H9 (cell line): ENCODE measurements around the gene PLAC9. TPM values are rescaled to one million over a fixed set of nuclear protein-coding genes. Genes with fewer than 3 reads are reported as not detected.

Experiments
- DNase-seq: peaks from one replicate; pipeline ENCODE4 v3.0.0-alpha.2; 2017
- H2AFZ ChIP-seq: one replicate; pipeline ENCODE4 v1.6.1; 2013; ENCODE audit warnings: mild to moderate bottlenecking, low read length, control low read depth, moderate library complexity
- H2AK5ac ChIP-seq: 2 replicates; pipeline ENCODE4 v1.6.1; 2013; ENCODE audit warnings: low read length, control low read depth, mixed read lengths; ENCODE audit not compliant: insufficient read length
- H2BK120ac ChIP-seq: one replicate; pipeline ENCODE4 v1.6.1; 2013; ENCODE audit warnings: low read depth, mild to moderate bottlenecking, low read length, control low read depth, inconsistent platforms; ENCODE audit not compliant: poor library complexity, severe bottlenecking
- H2BK12ac ChIP-seq: 2 replicates; pipeline ENCODE4 v1.6.1; 2013; ENCODE audit warnings: low read length, control low read depth, mixed read lengths, low read depth; ENCODE audit not compliant: insufficient read length
- H2BK15ac ChIP-seq: 2 replicates; pipeline ENCODE4 v1.6.1; 2013; ENCODE audit warnings: low read depth, low read length, control low read depth
- H2BK20ac ChIP-seq: one replicate; pipeline ENCODE4 v1.6.1; 2013; ENCODE audit warnings: low read depth, mild to moderate bottlenecking, low read length, control low read depth, inconsistent platforms; ENCODE audit not compliant: poor library complexity, severe bottlenecking
- H2BK5ac ChIP-seq: 2 replicates; pipeline ENCODE4 v1.6.1; 2013; ENCODE audit warnings: low read length, control low read depth, mixed read lengths; ENCODE audit not compliant: insufficient read length
- H3K14ac ChIP-seq: 2 replicates; pipeline ENCODE4 v1.6.1; 2013; ENCODE audit warnings: low read length, control low read depth; ENCODE audit not compliant: insufficient read depth
- H3K18ac ChIP-seq: 2 replicates; pipeline ENCODE4 v1.6.1; 2013; ENCODE audit warnings: low read depth, mild to moderate bottlenecking, mixed read lengths, low read length, control low read depth; ENCODE audit not compliant: insufficient read length
- H3K23ac ChIP-seq: 2 replicates; pipeline ENCODE4 v1.6.1; 2013; ENCODE audit warnings: low read length, control low read depth, mixed read lengths, low read depth; ENCODE audit not compliant: insufficient read length
- H3K23me2 ChIP-seq: 2 replicates; pipeline ENCODE4 v1.6.1; 2013; ENCODE audit warnings: low read depth, mild to moderate bottlenecking, mixed read lengths, low read length, control low read depth; ENCODE audit not compliant: insufficient read length, poor library complexity, severe bottlenecking
- H3K27ac ChIP-seq: 2 replicates; pipeline ENCODE4 v1.5.1; 2013; ENCODE audit warnings: low read length, control low read depth, mixed read lengths, low read depth; ENCODE audit not compliant: insufficient read length
- H3K27me3 ChIP-seq: 2 replicates; pipeline ENCODE4 v1.6.1; 2013; ENCODE audit warnings: low read length, control low read depth, inconsistent platforms; ENCODE audit not compliant: insufficient read depth
- H3K4ac ChIP-seq: 2 replicates; pipeline ENCODE4 v1.6.1; 2013; ENCODE audit warnings: low read depth, mild to moderate bottlenecking, control low read depth, inconsistent platforms, low read length, moderate library complexity
- H3K4me1 ChIP-seq: 2 replicates; pipeline ENCODE4 v1.6.1; 2013; ENCODE audit warnings: low read length, control low read depth, inconsistent platforms; ENCODE audit not compliant: insufficient read depth
- H3K4me2 ChIP-seq: 2 replicates; pipeline ENCODE4 v1.6.1; 2013; ENCODE audit warnings: low read length, control low read depth, mixed read lengths; ENCODE audit not compliant: insufficient read length, insufficient read depth
- H3K56ac ChIP-seq: 2 replicates; pipeline ENCODE4 v1.6.1; 2013; ENCODE audit warnings: low read depth, mild to moderate bottlenecking, mixed read lengths, low read length, control low read depth; ENCODE audit not compliant: insufficient read length
- H3K79me1 ChIP-seq: 2 replicates; pipeline ENCODE4 v1.6.1; 2013; ENCODE audit warnings: low read depth, mild to moderate bottlenecking, moderate library complexity, low read length, control low read depth, inconsistent platforms; ENCODE audit not compliant: insufficient read depth, poor library complexity, severe bottlenecking
- H3K79me2 ChIP-seq: 2 replicates; pipeline ENCODE4 v1.6.1; 2013; ENCODE audit warnings: low read length, control low read depth, inconsistent platforms; ENCODE audit not compliant: insufficient read depth
- H3K9ac ChIP-seq: 2 replicates; pipeline ENCODE4 v1.6.1; 2013; ENCODE audit warnings: low read length, control low read depth, mixed read lengths; ENCODE audit not compliant: insufficient read length; ENCODE audit errors: extremely low read depth
- H3K9me3 ChIP-seq: one replicate; pipeline ENCODE4 v1.6.1; 2013; ENCODE audit warnings: low read depth, low read length, inconsistent platforms; ENCODE audit not compliant: control insufficient read depth
- H3T11ph ChIP-seq: one replicate; pipeline ENCODE4 v1.6.1; 2013; ENCODE audit warnings: mild to moderate bottlenecking, low read length, control low read depth, inconsistent platforms
- H4K20me1 ChIP-seq: one replicate; pipeline ENCODE4 v1.6.1; 2013; ENCODE audit not compliant: control insufficient read depth, insufficient read length, insufficient read depth
- H4K5ac ChIP-seq: 2 replicates; pipeline ENCODE4 v1.6.1; 2013; ENCODE audit warnings: low read depth, mild to moderate bottlenecking, mixed read lengths, low read length, control low read depth; ENCODE audit not compliant: insufficient read length
- H4K8ac ChIP-seq: replicated peaks from 2 replicates; pipeline ENCODE4 v1.6.1; 2013; ENCODE audit warnings: low read length, control low read depth, mixed read lengths, low read depth; ENCODE audit not compliant: insufficient read length
- H4K91ac ChIP-seq: 2 replicates; pipeline ENCODE4 v1.6.1; 2013; ENCODE audit warnings: low read depth, mild to moderate bottlenecking, moderate library complexity, mixed read lengths, low read length, control low read depth; ENCODE audit not compliant: insufficient read length
- H3K27ac Mint-ChIP-seq, 3 experiments: 2 replicates in 2 of 3; 3 replicates in 1 of 3; pipeline ENCODE4 v1.8.0; 2020 to 2021; ENCODE audit warnings: mixed read lengths in 3 of 3, mild to moderate bottlenecking in 1 of 3, moderate library complexity in 1 of 3
- H3K27me3 Mint-ChIP-seq: 2 replicates; pipeline ENCODE4 v1.8.0; 2021; ENCODE audit warnings: low read depth, mild to moderate bottlenecking, moderate library complexity, mixed read lengths
- H3K36me3 Mint-ChIP-seq, 3 experiments: 2 replicates in 2 of 3; 3 replicates in 1 of 3; pipeline ENCODE4 v1.8.0; 2020 to 2021; ENCODE audit warnings: low read depth in 3 of 3, mixed read lengths in 3 of 3; ENCODE audit not compliant: insufficient read depth in 1 of 3
- H3K4me1 Mint-ChIP-seq, 2 experiments: 2 replicates each; pipeline ENCODE4 v1.8.0; 2020; ENCODE audit warnings: mixed read lengths in 2 of 2
- H3K4me3 Mint-ChIP-seq, 2 experiments: 2 replicates in 1 of 2; 3 replicates in 1 of 2; pipeline ENCODE4 v1.8.0; 2020 to 2021; ENCODE audit warnings: mild to moderate bottlenecking in 2 of 2, mixed read lengths in 2 of 2, moderate library complexity in 1 of 2
- H3K9me3 Mint-ChIP-seq, 2 experiments: 2 replicates in 1 of 2; 3 replicates in 1 of 2; pipeline ENCODE4 v1.8.0; 2020; ENCODE audit warnings: mild to moderate bottlenecking in 2 of 2, mixed read lengths in 2 of 2, moderate library complexity in 1 of 2
- CTCF ChIP-seq: fragments of 200-600 bp; sonication (generic); conservative IDR thresholded peaks from 3 replicates; pipeline ENCODE4 v1.8.0; 2021; ENCODE audit warnings: antibody characterized with exemption, mild to moderate bottlenecking
- WGBS: extraction: QIAGEN DNeasy Blood & Tissue Kit; methylation state at CpG from one replicate; pipeline ENCODE4 v1.1.7; 2013; ENCODE audit warnings: missing lambda C conversion rate, low lambda C conversion rate, mixed read lengths; ENCODE audit not compliant: insufficient read length; ENCODE audit errors: extremely low coverage; 5-methylcytosine and 5-hydroxymethylcytosine counted together
- total RNA-seq: library from RNA; stranded (reverse); gene quantifications from 2 replicates; pipeline ENCODE4 v1.2.1, GENCODE V29; 2021

The PLAC9 gene
- total RNA-seq, 1 experiment from 2014 or later, result 4.3 TPM

DNA sequence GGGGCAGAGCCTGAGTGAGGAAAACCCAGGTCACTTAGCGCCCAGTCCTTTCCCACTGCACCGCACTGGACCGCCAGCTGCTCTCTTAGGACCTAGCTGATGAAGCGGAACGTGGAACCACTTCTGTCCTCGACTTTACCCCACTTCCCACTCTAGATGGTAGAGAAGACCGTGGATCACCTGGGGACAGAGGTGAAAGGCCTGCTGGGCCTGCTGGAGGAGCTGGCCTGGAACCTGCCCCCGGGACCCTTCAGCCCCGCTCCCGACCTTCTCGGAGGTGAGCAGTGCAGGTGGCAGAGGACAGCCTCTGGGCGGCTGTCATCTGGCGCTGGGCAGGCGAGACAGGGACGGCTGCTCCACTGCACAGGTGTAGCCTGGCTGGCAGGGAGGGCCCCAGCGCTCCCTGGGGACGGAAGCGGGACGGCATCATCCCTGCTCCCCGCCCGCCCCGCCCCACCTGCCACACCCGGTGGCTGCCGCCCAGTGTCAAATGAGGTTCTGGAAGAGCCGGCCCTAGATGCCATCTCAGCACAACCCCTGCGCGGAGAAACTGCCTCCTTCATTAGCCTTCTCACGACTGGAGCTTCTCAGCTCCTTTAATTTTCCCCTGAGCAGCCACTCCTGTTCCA lies 11.7 kb downstream of the PLAC9 start:
- Histone ChIP-seq H2BK20ac (no peak overlapping the region), H3K4me1 (no peaks in the 10 kb centered on the region), H3K4ac (no peak overlapping the region), H4K91ac (no peak overlapping the region), H3K27ac (no peak overlapping the region), H3K9ac (no peak overlapping the region), H3K23me2 (no peaks in the 10 kb centered on the region), H2BK120ac (no peak overlapping the region), H4K20me1 (no peaks in the 10 kb centered on the region), H3K56ac (no peak overlapping the region), H3K14ac (no peak overlapping the region), H2BK12ac (no peak overlapping the region), H4K5ac (no peak overlapping the region), H2BK5ac (no peak overlapping the region), H2AFZ (no peak overlapping the region), H4K8ac (no peak overlapping the region), H3K27me3 (no peaks in the 10 kb centered on the region), H3K79me1 (no peaks in the 10 kb centered on the region), H3K23ac (no peak overlapping the region), H2BK15ac (no peak overlapping the region), H3K79me2 (no peaks in the 10 kb centered on the region), H3T11ph (no peak overlapping the region), H3K18ac (no peak overlapping the region), H3K9me3 (no peaks in the 10 kb centered on the region), H3K4me2 (no peak overlapping the region), H2AK5ac (no peak overlapping the region)
- no peak; the same call in 2 of the 3 replicates for TF ChIP-seq CTCF
- WGBS, result no CpG with 5 or more reads among the region's 28 CpGs
- DNase-seq, result peak; percentile 46
- Mint-ChIP-seq H3K4me3 (no peak overlapping the region), H3K9me3 (peaks cover under 1 to 3% of the 10 kb centered on the region in 2 experiments; a peak in 4 of 5 replicates), H3K4me1 (peaks cover 7 to 17% of the 10 kb centered on the region in 2 experiments), H3K27me3 (peaks cover 9% of the 10 kb centered on the region), H3K36me3 (peaks cover under 1 to 3% (median 1%) of the 10 kb centered on the region in 3 experiments; a peak in 5 of 7 replicates), H3K27ac (no peak overlapping the region; a peak in 1 of 7 replicates)
